ENCODE measurements around the gene KRR1.
"Not testable (repeated sequence)": the region's sequence is repeated elsewhere in the genome, so short reads cannot be mapped to it uniquely, and the experiment has no call there.

Gene KRR1

DNA sequence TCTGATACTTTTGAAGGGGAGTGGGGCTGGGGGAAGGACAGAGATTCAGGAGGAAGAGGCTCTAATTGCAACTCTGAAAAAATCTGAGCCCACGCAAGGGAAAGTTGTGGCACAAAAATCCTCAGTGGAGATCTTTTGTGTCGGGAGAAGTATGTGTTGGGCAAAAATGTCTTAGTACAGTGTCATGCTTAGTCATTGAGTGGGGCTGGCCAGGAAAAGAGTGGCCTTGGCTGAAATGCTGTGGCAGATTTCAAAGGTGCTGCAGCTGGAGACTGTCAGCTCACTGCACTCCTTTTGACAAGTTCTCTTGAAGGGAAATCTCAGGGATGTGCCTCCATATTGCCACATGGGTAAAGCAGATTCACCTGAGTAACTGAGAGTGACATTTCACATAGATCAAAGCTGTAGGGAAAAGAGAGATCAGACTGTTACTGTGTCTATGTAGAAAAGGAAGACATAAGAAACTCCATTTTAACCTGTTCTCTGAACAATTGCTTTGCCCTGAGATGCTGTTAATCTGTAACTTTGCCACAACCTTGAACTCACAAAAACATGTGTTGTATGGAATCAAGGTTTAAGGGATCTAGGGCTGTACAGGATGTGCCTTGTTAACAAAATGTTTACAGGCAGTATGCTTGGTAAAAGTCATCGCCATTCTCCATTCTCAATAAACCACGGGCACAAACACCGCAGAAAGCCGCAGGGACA lies 66.8 kb downstream of the KRR1 start:
- no peak for TF ChIP-seq CTCF (IDR thresholded peaks at IDR 0.05; ENCODE audit: low read depth, low read length, missing control alignments)
- no peak for DNase-seq (ENCODE audit: extremely low read depth, low read depth)
- no peak overlapping the region for H3K4me3 ChIP-seq (replicated peaks; ENCODE audit: low read depth, low read length)

DNA sequence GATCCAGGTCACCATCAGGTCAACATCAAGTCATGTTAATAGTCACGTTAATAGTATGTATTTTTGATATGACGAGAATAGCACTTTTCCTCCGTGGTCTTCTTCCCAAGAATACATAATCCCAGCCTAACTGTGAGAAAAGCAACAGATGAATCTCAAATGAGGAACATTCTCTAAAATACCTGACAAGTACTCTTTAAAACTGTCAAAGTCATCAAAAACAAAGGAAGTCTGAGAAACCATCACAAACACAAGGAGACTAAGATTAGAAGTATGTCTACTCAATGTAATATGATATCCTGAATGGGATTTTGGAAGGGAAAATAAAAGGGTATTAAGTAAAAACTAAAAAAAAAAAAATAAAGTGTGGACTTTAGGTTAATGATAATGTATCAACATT lies 67.7 kb downstream of the KRR1 start:
- TF ChIP-seq CTCF (IDR thresholded peaks at IDR 0.05; ENCODE audit: low read depth, low read length, missing control alignments): no peak
- no peak overlapping the region for H3K4me3 ChIP-seq (replicated peaks; ENCODE audit: low read depth, low read length)
- DNase-seq (ENCODE audit: extremely low read depth, low read depth): no peak

- H3K4me3 ChIP-seq (replicated peaks; ENCODE audit: low read depth, low read length); DNase-seq (ENCODE audit: extremely low read depth, low read depth): not testable (repeated sequence)
Observed at GRCh38 chr12:75442454-75442853, 69.0 kb downstream of the KRR1 start.

DNA sequence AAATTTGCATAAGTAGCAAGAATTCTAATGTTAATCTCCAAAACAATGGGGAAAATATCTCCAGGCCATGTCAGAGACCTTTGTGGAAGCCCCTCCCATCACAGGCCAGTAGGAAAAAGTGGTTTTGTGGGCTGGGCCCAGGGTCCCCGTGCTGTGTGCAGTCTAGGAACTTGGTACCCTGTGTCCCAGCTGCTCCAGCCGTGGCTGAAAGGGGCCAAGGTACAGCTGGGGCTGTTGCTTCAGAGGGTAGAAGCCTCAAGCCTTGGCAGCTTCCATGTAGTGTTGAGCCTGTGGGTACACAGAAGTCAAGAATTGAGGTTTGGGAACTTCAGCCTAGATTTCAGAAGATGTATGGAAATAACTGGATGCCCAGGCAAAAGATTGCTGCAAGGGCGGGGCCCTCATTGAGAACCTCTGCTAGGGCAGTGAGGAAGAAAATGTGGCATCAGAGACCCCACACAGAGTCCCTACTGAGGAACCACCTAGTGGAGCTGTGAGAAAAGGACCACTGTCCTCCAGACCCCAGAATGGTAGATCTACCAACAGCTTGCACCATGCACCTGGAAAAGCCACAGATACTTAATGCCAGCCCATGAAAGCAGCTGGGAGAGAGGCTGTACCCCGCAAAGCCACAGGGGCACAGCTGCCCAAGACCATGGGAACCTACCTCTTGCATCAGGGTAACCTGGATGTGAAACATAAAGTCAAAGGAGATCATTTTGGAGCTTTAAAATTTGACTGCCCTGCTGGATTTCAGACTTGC lies 69.5 kb downstream of the KRR1 start:
- not testable (repeated sequence) for H3K4me3 ChIP-seq (replicated peaks; ENCODE audit: low read depth, low read length); DNase-seq (ENCODE audit: extremely low read depth, low read depth)
